Mesenteric fat pad (tissue), 1 donor: ENCODE measurements around the gene GNAS. TPM values are rescaled to one million over a fixed set of nuclear protein-coding genes. Genes with fewer than 3 reads are reported as not detected.

Source experiments
- DNase-seq: peaks from one replicate; pipeline ENCODE4 v3.0.0-alpha.2; 2020; ENCODE audit warnings: low spot score
- total RNA-seq: library from RNA; stranded (reverse); fragmentation: NEBNext Ultra II Directional; extraction: Animal tissue kit (Norgen Biotek cat#: 25700); gene quantifications from one replicate; pipeline ENCODE4 v1.2.1, GENCODE V29; 2021
- donor health status: DM: yes; HTN: yes; CAD: no.

GNAS gene
- total RNA-seq, 1 donor from 2014 or later, result 697 TPM

- DNase-seq, result no peak
Observed at GRCh38 chr20:58895448-58896180, 43.1 kb downstream of the GNAS start.

GRCh38 chr20:58896820-58897219 lies 44.3 kb downstream of the GNAS start:
- DNase-seq, result no peak

- DNase-seq, result no peak
Observed at GRCh38 chr20:58897488-58897887, 45.0 kb downstream of the GNAS start.

- no peak for DNase-seq
Observed at GRCh38 chr20:58898629-58899408, 46.3 kb downstream of the GNAS start.

- no peak for DNase-seq
Observed at GRCh38 chr20:58899512-58899911, 47.0 kb downstream of the GNAS start.

- no peak for DNase-seq
Observed at GRCh38 chr20:58900397-58900796, 47.9 kb downstream of the GNAS start.

- DNase-seq, result no peak
Observed at GRCh38 chr20:58901488-58902402, 49.2 kb downstream of the GNAS start.

- no peak for DNase-seq
Observed at GRCh38 chr20:58903614-58904013, 51.1 kb downstream of the GNAS start.

GRCh38 chr20:58905236-58905635 lies 52.7 kb downstream of the GNAS start:
- DNase-seq, result no peak

- no peak for DNase-seq
Observed at GRCh38 chr20:58906111-58906510, 53.6 kb downstream of the GNAS start.

GRCh38 chr20:58906894-58907293 lies 54.4 kb downstream of the GNAS start:
- DNase-seq, result no peak

- DNase-seq, result no peak
Observed at GRCh38 chr20:58907320-58908137, 55.0 kb downstream of the GNAS start.

- no peak for DNase-seq
Observed at GRCh38 chr20:58908221-58908620, 55.7 kb downstream of the GNAS start.

GRCh38 chr20:58908941-58909340 lies 56.4 kb downstream of the GNAS start:
- no peak for DNase-seq

GRCh38 chr20:58909585-58909984 lies 57.1 kb downstream of the GNAS start:
- DNase-seq, result no peak

- DNase-seq, result no peak
Observed at GRCh38 chr20:58910473-58910872, 58.0 kb downstream of the GNAS start.

- DNase-seq, result no peak
Observed at GRCh38 chr20:58911309-58911708, 58.8 kb downstream of the GNAS start.

- DNase-seq, result no peak
Observed at GRCh38 chr20:58911970-58912369, 59.5 kb downstream of the GNAS start.

- DNase-seq, result no peak
Observed at GRCh38 chr20:58913079-58913478, 60.6 kb downstream of the GNAS start.

- DNase-seq, result no peak
Observed at GRCh38 chr20:58918621-58919020, 66.1 kb downstream of the GNAS start.

- no peak for DNase-seq
Observed at GRCh38 chr20:58921564-58921963, 69.0 kb downstream of the GNAS start.
